ENCODE data around the gene STAC3.

Gene STAC3

DNA sequence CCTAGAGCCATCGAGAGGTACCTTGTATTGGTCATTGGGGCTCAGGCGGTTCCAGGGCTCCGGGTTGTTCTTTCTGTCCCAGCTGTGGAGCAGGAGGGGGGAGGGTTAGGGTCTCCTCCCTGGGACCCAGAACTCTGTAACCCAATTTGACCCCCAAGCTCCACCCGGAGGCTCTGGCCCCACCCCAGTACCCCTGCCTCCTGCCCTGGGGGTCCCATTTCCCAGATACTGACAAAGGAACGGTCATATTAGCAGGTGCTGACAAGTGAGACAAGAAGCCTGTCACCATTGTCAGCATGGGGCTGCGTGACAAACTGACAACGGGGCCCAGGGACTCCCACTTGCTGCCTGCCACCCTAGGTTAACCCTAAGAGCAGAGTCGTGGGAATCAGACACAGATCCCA is 15.3 kb downstream of the STAC3 start:
- TF ChIP-seq ZNF274 (IDR thresholded peaks at IDR 0.05; ENCODE audit: low read depth, low read length), result no peak
- H3K4me3 ChIP-seq (ENCODE audit: low read length), result no peak overlapping the region

DNA sequence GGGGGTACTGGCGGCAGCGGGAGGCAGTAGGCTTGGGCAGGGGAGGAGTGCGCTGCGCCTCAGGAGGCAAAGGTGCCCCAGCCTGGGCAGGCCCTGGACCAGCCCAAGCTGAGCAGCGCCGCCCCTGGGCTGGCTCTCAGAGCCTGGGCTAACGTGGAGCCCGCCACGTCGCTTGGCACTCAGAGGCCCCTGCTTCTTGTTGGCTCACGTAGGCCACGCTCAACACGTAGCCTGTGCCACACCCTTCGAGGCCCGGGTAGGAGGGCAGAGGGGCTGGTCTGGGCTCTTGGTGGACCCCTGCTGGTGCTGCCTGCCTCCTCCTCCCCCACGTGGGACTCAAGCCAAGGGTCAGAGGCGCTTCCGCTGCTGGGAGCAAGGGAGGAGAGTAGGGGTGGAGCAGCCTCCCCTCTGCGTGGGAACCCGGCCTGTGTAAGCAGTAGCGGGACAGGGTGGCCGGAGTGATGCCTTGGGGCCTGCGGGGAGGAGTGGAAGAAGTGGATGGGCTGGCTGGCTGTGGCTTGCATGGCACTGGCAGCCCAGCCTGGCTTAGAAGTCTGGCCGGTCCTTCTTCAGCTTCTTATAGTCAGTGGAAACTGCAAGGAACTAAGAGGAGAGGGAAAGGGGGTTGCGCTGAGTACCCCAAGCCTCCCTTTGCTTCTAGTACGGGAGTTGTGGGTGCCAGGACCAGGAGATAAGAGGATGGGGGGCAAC is 15.8 kb downstream of the STAC3 start:
- TF ChIP-seq ZNF274 (IDR thresholded peaks at IDR 0.05; ENCODE audit: low read depth, low read length), result no peak
- no peak overlapping the region for H3K4me3 ChIP-seq (ENCODE audit: low read length)

DNA sequence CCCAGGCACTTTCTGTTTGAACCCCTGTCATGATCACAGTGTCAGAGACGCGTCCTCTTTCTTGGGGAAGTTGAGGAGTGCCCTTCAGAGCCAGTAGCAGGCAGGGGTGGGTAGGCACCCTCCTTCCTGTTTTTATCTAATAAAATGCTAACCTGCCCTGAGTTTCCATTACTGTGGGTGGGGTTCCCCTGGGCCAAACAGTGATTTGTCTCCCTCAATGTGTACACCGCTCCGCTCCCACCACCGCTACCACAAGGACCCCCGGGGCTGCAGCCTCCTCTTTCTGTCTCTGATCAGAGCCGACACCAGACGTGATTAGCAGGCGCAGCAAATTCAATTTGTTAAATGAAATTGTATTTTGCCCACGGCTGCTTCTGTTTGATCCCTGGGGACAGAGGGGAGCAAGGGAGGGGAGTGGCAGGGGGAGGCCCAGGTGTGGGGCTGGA is 16.4 kb downstream of the STAC3 start:
- no peak for TF ChIP-seq ZNF274 (IDR thresholded peaks at IDR 0.05; ENCODE audit: low read depth, low read length)
- H3K4me3 ChIP-seq (ENCODE audit: low read length), result no peak overlapping the region

DNA sequence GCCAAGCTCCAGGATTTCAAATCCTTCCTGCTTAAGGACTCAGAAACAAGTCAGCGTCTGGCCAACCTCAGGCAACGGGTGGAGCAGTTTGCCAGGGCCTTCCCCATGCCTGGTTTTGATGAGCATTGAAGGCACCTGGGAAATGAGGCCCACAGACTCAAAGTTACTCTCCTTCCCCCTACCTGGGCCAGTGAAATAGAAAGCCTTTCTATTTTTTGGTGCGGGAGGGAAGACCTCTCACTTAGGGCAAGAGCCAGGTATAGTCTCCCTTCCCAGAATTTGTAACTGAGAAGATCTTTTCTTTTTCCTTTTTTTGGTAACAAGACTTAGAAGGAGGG is 16.8 kb downstream of the STAC3 start:
- H3K4me3 ChIP-seq (ENCODE audit: low read length), result no peak overlapping the region
- no peak for TF ChIP-seq ZNF274 (IDR thresholded peaks at IDR 0.05; ENCODE audit: low read depth, low read length)

DNA sequence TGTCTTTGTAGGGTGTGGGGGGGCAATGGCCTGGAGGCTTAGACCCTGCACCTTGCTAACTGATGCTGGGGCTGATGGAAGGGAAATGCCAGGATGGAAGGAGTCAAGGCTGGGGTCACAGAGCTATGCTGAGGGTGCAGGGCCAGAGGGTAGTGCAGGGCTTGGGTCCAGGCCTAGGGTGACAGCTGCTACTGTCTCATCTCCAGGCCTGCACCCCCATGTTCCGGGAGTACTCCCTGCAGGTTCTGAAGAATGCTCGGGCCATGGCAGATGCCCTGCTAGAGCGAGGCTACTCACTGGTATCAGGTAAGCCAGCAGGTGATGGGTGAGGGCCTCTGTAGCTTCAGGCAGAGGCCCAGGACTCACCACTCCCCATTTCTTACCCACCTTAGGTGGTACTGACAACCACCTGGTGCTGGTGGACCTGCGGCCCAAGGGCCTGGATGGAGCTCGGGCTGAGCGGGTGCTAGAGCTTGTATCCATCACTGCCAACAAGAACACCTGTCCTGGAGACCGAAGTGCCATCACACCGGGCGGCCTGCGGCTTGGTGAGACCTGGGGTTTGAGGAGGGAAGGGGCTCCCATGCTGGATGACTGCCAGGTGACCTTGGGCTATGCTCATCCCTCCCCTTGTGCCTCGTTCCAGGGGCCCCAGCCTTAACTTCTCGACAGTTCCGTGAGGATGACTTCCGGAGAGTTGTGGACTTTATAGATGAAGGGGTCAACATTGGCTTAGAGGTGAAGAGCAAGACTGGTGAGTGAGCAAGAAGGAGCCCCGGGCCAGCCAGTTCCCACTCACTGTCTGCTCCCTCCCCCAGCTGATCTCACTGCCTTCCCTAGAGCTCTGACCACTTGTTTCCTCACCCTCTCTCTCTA is 17.4 kb downstream of the STAC3 start:
- no peak overlapping the region for H3K4me3 ChIP-seq (ENCODE audit: low read length)
- no peak for TF ChIP-seq ZNF274 (IDR thresholded peaks at IDR 0.05; ENCODE audit: low read depth, low read length)

DNA sequence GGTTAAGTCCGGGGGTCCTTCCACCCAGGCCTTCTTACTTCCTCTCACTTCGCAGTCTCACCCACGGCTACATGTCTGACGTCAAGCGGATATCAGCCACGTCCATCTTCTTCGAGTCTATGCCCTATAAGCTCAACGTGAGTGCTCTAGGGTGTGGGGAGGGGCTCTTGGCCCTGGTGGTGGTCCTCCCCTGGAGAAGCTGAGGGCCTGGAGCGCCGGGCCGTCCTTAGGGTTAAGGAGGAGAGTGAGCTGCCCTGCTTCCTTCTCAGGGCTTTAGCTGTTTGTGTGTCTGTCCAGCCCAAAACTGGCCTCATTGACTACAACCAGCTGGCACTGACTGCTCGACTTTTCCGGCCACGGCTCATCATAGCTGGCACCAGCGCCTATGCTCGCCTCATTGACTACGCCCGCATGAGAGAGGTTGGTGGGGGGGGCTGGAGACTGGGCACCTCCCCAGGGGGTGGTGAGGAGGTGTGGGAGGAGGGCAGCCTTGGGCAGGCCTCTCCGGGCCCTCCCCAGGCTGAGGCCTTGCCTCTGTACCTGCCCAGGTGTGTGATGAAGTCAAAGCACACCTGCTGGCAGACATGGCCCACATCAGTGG is 18.7 kb downstream of the STAC3 start:
- no peak for TF ChIP-seq ZNF274 (IDR thresholded peaks at IDR 0.05; ENCODE audit: low read depth, low read length)
- H3K4me3 ChIP-seq (ENCODE audit: low read length), result no peak overlapping the region

DNA sequence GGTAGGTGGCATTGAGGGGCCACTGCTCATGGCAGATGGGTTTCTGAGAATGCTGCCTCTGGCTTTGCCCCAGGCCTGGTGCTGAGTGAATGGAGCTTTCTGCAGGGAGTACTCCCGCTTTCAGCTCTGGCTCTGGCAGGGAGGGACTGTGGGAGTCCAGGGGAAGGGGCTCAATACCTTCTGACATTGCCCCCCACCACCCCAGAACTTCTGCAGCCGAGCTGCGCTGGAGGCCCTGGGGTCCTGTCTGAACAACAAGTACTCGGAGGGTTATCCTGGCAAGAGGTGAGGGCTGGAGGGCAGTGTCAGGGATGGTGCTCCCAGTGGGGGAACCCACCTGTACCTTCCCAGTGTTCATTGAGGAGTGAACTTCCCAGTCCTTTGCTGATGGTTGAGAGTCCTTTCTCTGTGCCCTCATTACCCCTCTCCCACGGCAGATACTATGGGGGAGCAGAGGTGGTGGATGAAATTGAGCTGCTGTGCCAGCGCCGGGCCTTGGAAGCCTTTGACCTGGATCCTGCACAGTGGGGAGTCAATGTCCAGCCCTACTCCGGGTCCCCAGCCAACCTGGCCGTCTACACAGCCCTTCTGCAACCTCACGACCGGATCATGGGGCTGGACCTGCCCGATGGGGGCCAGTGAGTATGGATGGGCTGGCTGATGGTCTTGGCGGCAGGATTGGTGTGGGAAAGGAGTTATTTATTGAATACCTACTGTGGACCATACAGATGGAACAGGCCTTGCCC is 19.5 kb downstream of the STAC3 start:
- TF ChIP-seq ZNF274 (IDR thresholded peaks at IDR 0.05; ENCODE audit: low read depth, low read length), result no peak
- H3K4me3 ChIP-seq (ENCODE audit: low read length), result peak overlapping the region; percentile 84; the same call in 1 of the 2 replicates

DNA sequence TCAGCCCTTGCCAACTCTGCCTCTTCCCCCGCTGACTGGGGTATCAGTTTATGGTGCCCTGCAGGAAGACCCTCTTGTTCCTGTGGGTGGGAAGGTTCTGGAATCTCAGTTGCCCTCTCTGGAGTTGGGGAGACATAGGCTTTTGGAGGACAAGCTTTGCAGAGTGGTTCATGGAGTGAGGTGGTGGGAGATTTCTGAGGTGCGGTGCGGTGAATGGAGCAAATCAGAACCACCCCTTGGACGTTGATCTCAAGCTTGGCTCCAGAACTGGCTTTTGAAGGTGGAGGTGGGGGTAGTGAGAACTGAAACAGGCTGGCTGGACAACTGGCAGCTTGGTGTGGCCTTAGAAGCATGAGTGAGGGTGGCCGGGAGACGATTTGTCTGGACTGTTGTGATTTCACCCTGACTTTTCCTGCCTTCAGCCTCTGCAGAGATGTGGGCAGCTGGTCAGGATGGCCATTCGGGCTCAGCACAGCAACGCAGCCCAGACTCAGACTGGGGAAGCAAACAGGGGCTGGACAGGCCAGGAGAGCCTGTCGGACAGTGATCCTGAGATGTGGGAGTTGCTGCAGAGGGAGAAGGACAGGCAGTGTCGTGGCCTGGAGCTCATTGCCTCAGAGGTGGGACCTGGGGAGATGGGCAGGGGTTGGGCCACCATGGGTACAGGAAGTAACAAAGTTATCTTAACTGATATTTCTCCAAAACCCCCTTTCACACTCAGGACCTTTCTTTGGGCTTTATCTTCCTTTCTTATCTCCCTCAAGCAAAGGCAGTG is 20.4 kb downstream of the STAC3 start:
- peak overlapping the region; percentile 84 for H3K4me3 ChIP-seq (ENCODE audit: low read length)
- TF ChIP-seq ZNF274 (IDR thresholded peaks at IDR 0.05; ENCODE audit: low read depth, low read length), result no peak

DNA sequence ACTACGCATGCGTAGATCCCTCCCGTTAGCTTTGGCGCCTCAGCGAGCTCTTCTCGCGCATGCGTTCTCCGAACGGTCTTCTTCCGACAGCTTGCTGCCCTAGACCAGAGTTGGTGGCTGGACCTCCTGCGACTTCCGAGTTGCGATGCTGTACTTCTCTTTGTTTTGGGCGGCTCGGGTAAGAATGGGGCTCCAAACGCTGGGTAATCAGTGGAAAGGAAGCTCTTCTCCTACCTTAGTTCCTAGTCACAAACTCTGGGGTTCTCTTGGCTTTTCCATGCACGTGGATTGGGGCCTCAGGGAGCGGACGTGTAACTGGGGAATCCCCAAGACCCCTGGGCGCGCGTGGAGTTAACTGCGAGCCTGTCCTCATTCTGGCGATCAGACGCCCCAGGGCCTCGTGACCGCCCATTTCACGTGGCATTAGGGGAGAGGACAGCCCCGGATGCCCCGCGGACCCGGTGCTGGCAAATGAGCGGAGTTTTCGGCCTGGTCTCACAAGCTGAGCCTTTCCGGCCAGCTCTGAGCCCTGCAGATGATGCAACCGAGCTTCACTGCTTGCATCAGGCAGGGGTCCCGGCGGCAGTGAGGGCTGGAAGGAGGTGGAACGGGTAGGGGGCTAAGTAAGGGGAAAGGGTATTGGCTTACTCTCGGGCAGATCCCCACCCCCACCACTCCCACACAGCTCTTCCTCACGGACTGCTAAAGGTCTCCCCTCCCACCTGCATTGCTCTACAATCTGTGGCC is 21.2 kb downstream of the STAC3 start, which contains the start of gene SHMT2:
Gene SHMT2 (plus strand): TSS at position 78 of the 747 bp plus-strand sequence. CDS start 68 bp downstream, at position 146.
- H3K4me3 ChIP-seq (ENCODE audit: low read length), result peak within 1 kb of the TSS; percentile 84
- TF ChIP-seq ZNF274 (IDR thresholded peaks at IDR 0.05; ENCODE audit: low read depth, low read length), result no peak

DNA sequence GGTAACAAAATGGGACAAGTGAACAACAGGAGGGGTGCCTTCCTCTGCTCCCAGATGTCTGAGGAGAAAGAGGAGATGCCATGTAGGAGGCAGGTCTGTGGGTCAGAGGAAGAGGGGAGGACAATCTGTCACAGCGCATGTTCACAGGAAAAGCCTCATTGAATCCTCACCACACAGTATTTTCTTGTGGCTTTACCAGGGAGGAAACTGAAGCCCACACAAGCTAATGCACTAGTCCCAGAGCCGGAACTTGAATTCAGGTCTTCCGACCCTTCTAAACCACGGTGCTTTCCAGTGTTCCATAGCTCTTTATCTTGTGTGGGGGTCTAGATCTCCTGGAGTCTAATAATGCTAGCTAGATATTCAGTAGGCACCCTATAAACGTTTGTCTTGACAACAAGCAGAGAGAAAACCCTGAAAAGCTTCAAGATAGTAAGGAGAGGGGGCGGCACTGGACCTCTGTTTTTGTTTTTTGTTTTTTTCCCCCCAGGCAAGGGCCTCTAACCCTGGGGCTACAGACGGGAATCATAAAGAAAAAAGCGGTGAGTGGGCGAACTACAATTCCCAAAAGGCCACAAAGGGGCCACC is 21.8 kb downstream of the STAC3 start:
- TF ChIP-seq ZNF274 (IDR thresholded peaks at IDR 0.05; ENCODE audit: low read depth, low read length), result no peak
- H3K4me3 ChIP-seq (ENCODE audit: low read length), result peak overlapping the region; percentile 84; the same call in 1 of the 2 replicates

DNA sequence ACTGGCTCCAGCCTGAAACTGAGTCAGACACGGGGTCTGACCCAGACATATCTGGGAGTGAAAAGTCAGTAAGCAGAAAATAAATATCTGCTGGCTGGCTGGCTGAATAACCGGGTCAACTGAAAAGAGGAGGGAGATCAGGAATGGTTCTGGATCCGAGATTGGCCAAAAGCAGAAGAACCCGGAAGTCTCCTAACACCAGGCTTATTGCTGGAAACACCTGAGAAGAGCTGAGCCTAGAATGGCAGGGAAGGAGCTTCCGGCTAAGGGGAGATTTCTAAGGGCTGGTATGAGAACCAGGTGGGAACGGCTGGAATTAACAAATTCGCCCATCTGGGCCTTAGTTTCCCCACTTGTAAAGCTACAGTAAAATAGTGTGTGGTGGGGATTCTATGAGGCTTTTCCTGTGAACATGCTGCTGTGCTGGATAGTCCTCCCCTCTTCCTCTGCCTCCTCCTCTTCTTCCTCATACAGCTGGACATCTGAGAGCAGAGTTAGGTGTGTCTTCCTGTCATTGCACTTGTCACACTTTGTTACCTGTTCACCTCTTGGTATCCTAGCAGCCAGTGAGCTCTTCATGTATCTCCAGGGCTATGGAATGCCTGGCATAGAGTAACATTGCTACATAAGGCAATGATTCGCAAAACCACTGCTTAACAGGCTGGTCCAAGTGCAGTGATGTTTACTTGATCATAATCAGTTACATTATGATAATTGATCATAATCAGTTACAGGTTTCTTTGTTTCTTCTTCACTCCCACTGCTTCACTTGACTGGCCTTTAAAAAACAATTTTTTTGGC is 23.5 kb downstream of the STAC3 start:
- no peak overlapping the region; the same call in 1 of the 2 replicates for H3K4me3 ChIP-seq (ENCODE audit: low read length)
- TF ChIP-seq ZNF274 (IDR thresholded peaks at IDR 0.05; ENCODE audit: low read depth, low read length), result no peak
